ENCODE results near the gene ADAMTS12.

The ADAMTS12 gene

DNA sequence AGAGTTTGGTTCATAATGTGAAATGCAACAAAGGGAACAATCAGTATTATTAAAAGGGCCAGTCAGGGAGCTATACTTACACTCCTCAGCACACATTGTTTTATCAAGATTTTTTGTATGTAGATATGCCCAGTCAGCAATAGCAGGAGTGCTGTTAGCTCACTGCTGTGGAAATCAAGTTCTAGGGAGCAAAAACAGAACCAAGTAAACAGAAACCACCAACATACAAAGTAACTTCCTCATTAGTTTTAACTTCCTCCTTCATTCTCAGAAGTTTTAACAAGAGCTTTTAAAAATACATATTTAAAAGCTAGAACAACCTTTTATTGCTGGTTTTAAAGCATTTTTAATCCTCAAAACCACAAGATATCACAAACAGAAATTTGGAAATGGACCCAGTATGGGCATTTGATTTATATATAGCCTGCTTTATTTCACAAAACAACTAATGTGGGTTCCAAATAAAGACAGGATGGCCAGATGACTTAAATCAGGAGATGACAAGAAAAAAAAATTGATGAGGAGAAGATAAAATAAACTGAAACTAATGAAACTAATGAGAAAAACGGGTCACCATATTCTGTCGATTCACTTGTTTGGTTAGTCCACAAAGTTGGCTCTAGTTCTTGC, 178.5 kb downstream of the ADAMTS12 start:
- no peak for DNase-seq (ENCODE audit: low read depth in 3 of 3)

DNA sequence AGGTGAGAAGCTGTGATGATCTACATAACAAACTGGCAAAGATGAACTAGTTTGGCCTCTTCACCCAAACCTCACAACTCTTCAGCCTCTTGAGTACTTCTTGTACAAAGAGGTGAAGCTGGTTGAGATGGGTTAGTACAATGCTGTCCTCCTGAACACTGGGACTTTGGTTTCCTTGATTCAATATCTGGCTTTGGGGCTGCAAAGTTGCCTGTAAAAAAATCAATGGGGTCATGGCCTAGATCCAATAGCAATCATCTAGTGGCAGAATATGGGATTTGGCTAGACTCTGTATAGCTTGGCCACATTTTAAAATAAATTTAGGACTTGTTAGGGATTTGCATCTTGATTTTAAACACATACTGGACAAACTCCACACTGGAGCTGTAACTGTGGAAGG, 179.1 kb downstream of the ADAMTS12 start:
- no peak for DNase-seq (ENCODE audit: low read depth in 3 of 3)

DNA sequence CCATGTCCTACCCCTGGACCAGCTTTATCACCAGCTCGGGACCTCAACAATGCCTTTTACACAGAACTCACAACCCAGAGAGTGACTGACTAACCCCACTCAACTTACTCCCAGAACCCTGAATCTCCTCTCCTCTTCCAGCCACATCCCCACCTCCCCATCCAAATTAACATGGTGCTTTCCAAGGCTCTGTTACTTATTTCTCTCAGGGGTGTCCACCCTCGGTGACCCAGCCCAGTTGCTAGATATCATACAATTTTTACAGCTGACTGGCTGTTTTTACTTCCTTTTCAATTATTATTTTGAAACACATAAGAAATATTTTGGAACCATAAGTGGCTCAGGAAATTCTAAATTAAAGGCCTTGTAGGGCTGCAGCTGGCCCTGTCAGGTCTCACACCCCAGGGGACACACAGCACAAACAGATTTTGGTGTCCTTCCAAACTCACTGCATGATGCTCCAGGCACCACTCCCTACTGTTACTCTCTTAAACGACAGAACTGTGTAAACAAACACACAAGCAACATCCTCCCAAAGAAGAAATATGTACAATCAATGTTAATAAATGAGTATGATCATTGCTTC, 180.6 kb downstream of the ADAMTS12 start:
- no peak for DNase-seq (ENCODE audit: low read depth in 3 of 3)

DNA sequence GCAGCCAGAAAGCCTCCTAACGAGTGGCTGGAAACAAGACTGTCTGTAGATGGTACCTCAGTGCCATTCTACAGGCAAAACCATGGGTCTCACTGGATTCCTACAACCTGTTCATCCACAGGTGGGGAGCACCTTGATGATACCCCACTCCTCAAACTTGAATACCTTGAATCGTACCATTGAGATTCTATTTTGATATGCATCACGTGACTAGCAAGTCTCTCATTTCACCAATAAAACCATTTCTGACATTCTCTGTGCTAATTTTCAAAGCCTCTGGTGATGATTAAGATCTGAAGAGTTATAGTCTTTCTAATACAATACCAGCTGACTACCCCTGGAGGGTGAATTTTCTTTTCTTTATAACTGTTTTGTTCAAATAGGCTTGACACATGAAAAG, 188.9 kb downstream of the ADAMTS12 start:
- DNase-seq (ENCODE audit: low read depth in 3 of 3) = no peak

DNA sequence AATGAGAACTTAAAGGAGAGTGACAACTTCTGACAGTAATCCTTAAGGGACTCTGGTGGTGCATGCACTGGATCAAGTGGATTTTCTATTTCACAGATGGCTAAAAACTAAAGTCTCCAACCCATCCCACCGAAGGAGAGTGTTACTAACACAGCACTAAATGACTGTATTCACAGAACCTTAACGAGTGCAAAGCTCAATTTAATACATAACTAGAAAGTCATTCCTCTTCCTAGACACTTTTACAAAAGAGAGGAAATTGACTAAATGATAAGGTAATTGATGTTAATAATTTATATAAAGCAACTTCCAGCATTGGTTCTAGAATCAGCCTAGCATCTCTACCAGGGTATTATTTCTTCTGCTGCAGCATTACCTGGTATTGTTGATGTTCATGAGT, 189.8 kb downstream of the ADAMTS12 start:
- DNase-seq (ENCODE audit: low read depth in 3 of 3) = no peak

DNA sequence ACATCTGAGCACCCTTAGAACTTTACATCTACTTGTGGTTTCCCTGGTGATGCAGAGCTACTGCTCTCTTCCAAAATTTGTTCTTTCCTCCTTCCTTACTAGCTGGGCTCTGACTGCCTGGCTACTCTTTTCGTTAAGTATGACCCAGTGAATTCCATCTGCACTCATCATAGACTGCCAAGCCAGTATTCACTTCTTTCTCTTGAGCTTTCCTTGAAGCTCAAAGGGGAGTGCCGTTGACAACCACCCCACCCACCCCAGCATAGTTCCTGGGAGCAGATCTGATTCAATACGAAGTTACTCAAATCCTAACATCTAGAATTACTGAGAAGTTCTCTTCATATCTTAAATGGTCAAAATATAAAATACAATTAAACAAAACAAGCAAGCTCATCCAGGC, 190.5 kb downstream of the ADAMTS12 start:
- DNase-seq (ENCODE audit: low read depth in 3 of 3) = no peak

DNA sequence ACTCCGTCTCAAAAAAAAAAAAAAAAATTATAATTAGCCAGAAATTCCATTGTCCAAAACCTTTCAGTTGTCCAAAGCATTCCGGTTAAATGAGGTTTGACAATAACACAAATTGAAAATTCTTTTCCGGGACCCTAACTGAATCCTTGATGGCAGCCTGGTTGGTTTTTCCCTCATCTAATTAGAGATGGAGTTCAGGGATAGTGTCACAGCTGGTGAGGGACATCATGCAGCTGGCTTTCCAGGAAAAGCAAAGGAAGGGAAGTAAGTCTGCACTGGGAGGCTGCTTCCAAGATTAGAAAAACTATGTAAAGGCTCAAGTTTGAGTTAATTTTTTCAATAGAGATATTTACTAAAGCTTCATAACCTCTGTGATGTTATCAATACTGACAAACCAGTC, 195.4 kb downstream of the ADAMTS12 start:
- no peak for DNase-seq (ENCODE audit: low read depth in 3 of 3)

DNA sequence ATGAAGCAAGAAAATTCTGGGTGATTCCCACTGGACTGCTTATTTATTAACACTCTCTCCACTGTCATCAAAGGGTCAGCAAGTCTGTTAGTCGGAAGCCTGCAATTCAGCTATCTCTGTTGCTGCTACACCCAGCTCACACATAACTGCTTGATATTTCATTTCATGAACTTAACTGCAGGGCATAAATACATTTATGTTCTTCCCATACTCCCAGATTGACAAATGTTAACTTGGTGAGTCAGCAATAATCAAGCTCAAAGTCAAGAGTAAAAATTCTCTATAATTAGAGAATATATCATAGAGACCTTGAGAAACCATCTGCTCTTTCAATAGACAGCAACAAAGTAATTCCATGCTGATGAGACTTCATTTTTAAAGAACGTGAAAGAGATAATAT, 198.8 kb downstream of the ADAMTS12 start:
- DNase-seq (ENCODE audit: low read depth in 3 of 3) = no peak

DNA sequence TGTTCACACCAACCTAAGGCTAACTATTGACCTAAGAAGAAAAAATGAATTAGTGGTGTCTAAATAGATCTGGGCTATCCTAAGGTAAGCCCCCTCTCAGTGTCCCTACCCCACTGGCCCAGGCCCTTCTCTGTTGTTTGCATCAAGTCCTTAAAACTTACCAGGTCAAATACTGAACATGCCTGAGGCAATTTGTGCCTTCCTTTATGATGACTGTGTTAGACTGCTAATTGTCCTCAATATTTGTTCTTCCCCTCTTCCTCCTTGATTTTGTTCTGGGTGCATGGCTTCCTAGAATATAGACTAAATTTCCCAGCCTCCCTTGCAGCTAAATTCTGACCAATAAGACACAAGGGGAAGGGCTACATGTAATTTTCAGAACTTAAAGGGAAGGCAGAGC, 199.9 kb downstream of the ADAMTS12 start:
- DNase-seq (ENCODE audit: low read depth in 3 of 3) = no peak

DNA sequence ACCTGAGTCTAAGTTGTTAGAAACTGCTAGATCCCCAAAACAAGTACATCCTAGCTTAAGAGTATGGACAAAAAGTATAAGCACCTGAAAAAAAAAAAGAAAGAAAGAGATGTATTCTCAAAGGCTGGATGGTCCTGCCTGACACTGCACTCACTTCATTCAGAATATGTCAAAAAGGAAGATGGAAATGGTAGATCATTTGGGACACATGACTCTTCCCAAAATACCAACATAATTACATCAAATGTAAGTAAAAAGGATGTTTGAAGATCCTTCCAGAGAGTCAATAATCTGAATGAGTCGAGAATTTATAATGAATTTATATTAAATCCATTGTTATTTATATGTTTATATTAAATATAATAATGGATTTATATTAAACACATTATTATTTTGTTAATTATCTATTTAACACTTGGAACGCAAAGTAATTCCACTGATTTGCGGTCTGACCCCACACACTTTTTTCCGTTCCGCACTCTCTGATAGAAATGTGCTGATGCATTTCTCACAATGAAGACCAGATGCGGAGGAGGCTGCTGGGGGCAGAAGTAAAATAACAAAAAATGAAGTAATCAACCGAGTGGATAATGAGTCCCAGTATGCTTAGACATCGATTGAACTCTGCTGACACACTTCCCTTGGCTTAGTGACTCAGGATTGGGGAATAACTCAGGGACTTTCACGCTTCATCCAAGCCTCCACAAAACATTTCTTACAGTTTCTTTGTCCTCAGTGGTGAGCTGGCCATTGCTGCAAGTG, 201.2 kb downstream of the ADAMTS12 start:
- DNase-seq (ENCODE audit: low read depth in 3 of 3) = no peak

DNA sequence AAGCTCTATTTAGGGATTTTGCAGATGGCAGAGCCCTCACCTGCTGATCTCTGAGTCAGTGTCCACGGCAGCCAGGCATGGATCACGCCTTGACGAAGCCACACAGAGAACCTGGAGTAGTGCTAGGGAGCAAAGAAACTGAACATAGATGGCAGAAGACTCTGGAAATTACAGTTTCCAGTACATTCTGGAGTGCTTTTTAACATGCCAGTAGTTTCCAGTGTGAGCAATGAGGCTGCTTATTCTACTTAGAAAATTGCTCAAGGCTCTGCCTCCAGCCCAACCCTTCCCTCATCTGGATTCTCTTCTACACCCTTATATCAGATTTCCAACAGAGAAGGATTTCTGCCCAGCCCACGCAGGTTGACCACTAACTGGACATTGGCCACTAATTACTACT, 203.3 kb downstream of the ADAMTS12 start:
- DNase-seq (ENCODE audit: low read depth in 3 of 3) = no peak

DNA sequence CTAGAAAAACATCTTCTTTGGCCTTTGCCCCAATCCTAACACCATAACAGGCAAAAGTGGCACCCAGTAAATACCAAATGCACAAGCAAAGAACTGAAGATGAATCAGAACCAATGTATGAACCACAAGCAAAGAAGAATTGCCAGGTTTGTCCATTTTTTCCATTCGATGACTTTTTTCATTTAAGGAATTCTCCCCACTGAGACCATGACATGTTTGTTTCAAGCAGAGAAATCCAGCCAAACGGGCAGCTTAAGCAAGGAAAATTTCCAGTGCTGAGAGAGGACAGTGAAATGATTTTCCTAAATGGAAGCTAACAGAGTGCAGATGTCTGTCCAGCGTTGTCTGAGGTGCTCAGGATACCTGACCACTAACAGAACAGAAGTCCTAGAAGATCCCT, 203.7 kb downstream of the ADAMTS12 start:
- DNase-seq (ENCODE audit: low read depth in 3 of 3) = no peak

DNA sequence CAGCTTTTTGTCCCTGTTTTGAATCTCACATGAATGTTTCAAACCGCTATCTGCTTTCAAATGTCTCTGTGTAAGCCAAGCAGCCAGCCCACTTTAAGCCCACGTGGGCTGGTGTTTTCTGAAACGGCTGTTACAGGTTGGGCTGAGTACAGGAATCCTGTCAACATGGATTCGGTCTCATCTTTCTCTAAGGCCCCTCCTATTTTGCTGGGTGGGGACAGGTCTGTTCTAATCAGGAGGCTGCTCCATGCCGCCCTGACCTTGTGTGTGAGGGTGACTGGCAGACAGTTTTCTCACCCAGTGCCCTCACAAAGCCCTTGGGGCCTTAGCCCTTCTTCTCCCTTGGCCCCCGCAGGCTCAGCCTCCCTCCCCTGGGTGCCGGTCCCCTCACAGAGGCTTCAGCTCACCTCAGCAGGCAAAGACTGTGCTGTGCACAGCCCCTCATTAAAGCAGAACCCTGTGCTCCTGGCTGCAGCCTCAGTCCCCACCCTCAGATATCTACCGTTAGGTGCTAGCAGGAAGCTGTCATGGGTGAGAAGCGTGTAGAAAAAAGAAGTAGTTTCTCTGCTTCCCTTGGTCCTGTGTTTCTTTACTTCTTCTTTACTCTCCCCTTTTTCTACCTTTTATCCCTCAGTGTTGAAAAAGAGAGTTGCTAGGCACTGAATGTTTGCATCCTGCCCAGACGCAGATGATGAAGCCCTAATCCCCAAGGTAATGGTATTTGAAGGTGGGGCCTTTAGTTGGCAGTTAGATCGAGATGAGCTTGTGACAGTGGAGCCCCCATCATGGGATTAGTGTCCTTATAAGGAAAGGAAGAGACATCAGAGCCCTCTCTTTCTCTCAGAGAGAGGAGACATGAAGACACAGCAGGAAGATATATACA, 205.7 kb downstream of the ADAMTS12 start:
- no peak for DNase-seq (ENCODE audit: low read depth in 3 of 3)

DNA sequence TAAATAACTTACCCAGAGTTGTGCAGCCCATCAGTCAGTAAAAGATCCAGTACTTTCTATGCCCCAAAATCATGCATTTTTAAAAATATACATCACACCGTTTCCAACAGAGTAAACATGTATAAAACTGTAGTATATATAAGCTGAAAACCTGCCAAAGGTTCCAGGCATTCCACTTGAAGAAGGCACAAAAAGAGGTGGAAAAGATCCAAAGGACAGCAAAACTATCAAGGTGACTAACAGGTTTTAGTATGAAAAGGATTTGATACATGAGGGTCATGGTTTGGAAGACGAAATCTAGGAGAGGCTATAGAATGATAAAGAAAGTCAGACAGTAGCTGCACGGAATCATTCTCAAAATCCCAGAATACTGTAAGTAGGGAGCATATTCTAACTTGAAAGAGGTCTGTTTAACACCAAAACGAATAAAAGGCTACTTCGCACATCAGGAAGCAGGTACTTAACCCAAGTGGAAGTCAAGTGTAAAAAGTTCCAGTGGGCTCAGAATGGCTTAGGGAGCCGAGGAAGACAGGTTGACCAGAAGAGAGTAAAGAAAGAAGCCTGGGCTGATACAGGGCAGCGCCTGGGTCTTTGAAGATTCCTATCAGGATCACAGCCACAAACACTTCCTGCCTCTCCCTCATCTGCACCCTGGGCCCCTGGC, 207.2 kb downstream of the ADAMTS12 start:
- no peak for DNase-seq (ENCODE audit: low read depth in 3 of 3)

DNA sequence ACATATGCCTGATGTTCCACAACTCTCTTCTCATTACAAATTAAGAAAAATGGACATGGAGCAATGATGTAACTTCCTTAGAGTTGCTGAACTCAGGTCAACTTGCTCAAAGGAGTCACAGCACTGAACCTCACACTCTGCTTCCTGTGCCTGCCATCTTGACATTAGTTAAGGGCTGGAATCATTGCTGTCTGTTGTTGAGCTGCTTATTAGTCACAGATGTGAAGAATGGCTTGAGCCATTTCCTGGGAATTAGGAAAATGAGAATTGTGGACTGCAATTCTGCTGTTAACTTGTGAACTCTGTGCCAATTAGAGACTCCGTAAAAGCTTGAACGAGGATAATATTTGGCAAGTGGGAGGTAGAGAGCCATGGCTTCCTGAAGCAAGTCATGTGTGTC, 212.0 kb downstream of the ADAMTS12 start:
- DNase-seq (ENCODE audit: low read depth in 3 of 3) = no peak

DNA sequence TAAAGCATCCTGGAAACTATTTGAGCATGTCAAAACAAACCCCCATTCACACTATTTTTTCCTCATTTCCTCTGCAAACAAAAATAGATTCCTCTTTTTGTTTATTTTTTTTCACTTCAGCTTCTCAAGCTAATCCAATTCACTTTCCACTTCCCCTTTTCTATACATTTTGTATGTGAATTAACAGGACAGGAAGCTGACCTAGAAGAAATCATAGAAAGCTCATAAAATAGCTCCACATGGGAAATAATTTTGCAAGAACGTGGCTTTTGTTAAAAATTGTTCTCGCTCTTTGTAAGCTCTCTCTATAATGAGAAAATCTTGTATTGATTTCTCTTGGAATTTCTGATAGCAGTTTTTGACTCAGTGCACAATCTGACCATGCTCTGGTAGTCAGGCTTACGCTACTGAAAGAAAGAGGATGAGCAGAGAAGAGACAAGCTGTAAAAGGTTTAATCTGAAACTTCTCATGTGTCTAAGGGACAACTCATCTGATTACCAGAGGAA, 215.8 kb downstream of the ADAMTS12 start:
- no peak for DNase-seq (ENCODE audit: low read depth in 3 of 3)

DNA sequence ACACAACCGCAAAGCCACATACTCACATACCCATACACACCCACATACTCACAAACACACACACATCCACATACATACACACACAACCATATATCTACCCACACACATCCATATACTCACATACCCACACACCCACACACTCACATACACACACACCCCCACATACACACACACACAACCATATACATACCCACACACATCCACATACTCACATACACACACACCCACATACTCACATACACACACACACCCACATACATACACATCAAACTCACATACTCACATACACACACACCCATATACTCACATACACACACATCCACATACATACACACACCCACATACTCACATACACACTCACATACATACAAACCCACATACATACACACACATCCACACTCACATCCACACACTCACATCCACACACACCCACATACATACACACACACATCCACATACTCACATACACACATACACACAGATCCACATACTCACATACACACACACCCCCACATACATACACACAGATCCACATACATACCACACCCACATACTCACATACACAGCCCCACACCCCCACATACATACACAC, 220.0 kb downstream of the ADAMTS12 start:
- DNase-seq (ENCODE audit: low read depth in 3 of 3) = no peak

DNA sequence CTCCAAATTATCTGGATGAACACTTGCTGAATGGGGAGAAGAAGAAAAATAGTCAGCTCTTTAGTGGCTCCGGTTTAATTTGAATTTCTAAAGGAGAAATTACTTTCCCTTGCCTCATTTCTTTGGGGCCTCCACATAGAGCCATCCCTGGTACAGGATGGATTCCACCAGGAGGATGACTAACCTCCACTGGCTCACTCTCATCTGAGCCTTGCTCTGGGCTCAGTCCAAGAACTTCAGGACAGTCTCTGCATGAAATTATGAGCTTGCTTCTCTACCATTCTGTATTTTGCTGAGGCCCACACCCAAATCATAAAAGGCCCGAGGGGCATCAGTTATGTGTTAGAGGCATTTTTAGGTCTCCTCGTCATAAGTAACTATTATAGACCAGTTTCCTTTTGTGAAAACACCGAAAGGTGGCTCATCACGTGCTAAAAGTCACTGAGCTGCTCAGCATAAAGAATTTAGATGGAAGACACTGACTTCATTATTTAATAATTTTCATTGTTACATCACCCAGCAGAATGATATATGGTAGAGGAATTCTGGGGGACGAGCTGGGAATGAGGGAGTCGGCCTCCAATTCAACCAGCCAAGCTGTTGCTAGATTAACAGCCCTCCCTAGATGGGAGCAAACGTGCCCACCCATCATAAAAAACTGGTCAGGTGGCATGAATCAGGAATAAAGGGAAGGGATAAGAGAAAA, 228.9 kb downstream of the ADAMTS12 start:
- DNase-seq (ENCODE audit: low read depth in 3 of 3) = no peak

DNA sequence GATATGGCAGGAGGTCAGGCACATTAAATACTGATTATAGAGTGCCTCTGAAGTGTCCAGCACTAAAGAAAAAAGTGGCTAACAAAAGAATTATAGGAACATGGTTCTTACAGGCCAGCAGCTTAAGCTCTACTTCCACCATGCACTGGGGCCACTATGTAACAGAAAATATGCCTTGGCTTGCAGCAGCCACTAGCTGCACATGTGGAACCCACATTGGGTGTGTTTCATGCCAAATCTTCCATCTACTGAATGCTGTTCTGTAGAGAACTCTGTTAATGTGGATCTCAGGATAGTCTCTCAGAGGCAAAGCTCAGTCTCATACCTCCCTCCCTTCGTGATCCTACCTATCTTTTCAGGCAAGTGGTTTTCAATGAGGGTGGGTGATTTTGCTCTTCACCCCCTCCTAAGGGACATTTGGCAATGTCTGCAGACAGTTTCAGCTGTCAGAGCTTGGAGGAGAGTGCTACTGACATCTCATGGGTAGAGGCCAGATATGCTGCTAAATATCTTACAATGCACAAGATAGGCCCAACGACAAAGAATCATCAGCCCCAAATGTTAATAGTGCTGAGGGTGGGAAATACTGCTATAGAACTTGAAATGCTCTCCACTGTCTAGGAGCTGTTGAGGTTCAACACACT, 232.1 kb downstream of the ADAMTS12 start:
- no peak for DNase-seq (ENCODE audit: low read depth in 3 of 3)

DNA sequence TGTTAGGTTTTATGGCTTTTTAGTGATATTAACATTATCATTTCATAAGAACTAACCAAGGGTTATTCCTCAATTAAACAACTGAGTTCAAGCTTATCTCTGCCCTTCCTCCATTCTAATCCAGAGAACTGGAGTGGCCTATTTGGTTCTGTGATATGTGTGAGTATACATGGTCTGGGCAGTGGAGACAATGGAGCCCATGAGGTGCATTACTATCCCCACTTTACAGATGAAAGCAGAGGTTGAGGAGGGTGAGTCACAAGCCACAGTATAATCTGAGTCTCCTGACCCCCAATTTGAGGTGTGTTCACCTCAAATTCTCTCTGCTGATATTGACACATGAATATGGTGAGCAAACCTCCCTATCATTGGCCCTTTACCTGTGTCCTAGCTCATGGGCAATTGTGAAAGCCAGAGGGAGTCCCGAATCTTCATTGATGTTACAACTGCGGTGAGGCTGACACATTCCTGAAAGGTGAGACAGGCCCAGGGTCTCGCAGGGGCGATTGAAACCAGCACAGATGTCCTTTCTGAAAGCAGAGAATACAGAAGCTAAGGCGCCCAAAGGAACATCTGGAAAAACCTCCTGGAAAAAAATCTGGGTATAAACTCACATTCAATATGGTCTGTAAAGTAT, 233.9 kb downstream of the ADAMTS12 start:
- no peak for DNase-seq (ENCODE audit: low read depth in 3 of 3)
